ENCODE data around the gene CAMK2N2.

Gene CAMK2N2

DNA sequence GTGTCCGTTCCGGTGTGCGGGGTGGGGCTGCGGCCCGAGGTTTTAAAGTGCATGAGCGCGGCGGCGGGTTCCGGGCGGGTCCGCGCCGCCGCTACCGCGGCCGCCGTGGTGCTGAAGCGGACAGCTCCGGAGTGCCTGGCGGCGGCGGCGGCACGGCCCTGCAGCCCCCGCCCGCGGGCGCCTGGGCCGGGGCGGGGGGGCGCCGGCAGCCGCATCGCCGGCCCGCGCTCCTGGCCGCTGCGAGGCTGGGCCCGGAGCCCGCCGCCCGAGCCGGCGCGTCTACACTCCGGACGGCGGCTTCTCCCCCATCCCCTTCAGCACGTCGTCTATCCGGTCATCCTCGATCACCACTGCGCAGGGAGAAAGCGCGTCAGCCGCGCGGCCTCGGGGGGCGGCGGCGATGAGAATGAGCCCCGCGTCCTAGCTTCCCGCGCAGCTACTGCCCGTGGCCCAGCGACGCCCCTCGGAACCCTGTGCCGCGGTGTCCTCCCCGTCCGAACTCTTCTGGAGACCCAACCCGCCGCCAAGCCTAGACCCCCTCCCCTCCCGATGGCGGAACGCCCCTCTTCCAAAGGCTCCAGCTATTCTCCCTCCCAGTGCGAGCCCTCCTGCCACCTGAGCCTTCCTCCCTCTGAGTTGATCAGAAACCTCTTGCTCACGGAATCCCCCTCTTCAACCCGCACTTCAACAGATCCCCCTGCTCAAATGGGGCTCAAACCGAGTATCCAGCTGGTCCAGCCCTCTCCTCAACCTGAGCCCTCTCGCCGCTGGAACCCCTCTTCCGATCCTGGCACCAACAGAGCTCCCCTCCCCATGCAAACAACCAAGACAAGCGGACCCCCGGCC, 1.3 kb downstream of the CAMK2N2 start:
- Histone ChIP-seq H3K9ac (ENCODE audit: low read length) (no peak overlapping the region), H2AFZ (ENCODE audit: low read length) (no peak overlapping the region), H3K27me3 (ENCODE audit: insufficient read depth, low read length) (peaks cover 10% of the 10 kb centered on the region; the same call in 1 of the 2 replicates), H3K79me2 (ENCODE audit: insufficient read depth, low read length) (no peaks in the 10 kb centered on the region), H3K4me2 (ENCODE audit: low read length) (peak overlapping the region; percentile 82), H3K4me1 (ENCODE audit: insufficient read depth, low read length, severe bottlenecking) (peaks cover 12% of the 10 kb centered on the region), H3K27ac (ENCODE audit: low read depth, low read length, poor library complexity, severe bottlenecking) (no peak overlapping the region), H3K4me3 (ENCODE audit: low read depth, low read length, poor library complexity, severe bottlenecking) (peak overlapping the region; percentile 62), H3F3A (ENCODE audit: insufficient read depth, low read length) (no peaks in the 10 kb centered on the region), H3K36me3 (ENCODE audit: insufficient read depth, low read length) (no peaks in the 10 kb centered on the region; the same call in 1 of the 2 replicates), H3K9me2 (ENCODE audit: low read depth, low read length) (no peaks in the 10 kb centered on the region), H3K9me3 (ENCODE audit: low read length) (no peaks in the 10 kb centered on the region), H4K20me1 (ENCODE audit: insufficient read depth, low read length) (no peaks in the 10 kb centered on the region)
- no peak for TF ChIP-seq EZH2 (IDR thresholded peaks at IDR 0.05; ENCODE audit: borderline replicate concordance, low read length)
- TF ChIP-seq, protein P1, sequence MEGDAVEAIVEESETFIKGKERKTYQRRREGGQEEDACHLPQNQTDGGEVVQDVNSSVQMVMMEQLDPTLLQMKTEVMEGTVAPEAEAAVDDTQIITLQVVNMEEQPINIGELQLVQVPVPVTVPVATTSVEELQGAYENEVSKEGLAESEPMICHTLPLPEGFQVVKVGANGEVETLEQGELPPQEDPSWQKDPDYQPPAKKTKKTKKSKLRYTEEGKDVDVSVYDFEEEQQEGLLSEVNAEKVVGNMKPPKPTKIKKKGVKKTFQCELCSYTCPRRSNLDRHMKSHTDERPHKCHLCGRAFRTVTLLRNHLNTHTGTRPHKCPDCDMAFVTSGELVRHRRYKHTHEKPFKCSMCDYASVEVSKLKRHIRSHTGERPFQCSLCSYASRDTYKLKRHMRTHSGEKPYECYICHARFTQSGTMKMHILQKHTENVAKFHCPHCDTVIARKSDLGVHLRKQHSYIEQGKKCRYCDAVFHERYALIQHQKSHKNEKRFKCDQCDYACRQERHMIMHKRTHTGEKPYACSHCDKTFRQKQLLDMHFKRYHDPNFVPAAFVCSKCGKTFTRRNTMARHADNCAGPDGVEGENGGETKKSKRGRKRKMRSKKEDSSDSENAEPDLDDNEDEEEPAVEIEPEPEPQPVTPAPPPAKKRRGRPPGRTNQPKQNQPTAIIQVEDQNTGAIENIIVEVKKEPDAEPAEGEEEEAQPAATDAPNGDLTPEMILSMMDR (IDR thresholded peaks at IDR 0.05; ENCODE audit: low read length), result no peak

- no peak overlapping the region for H3K4me2 ChIP-seq (ENCODE audit: low read length)
- H3K9ac ChIP-seq (ENCODE audit: low read length), result no peak overlapping the region
- H3K36me3 ChIP-seq (ENCODE audit: insufficient read depth, low read length), result no peaks in the 10 kb centered on the region; the same call in 1 of the 2 replicates
Observed at GRCh38 chr3:184259396-184259877, 1.9 kb downstream of the CAMK2N2 start.

GRCh38 chr3:184258926-184259325, 2.4 kb downstream of the CAMK2N2 start:
- no peak overlapping the region for H3K4me3 ChIP-seq (ENCODE audit: low read depth, low read length, poor library complexity, severe bottlenecking)
- H3F3A ChIP-seq (ENCODE audit: insufficient read depth, low read length), result no peaks in the 10 kb centered on the region
- H2AFZ ChIP-seq (ENCODE audit: low read length), result no peak overlapping the region
- H3K9me3 ChIP-seq (ENCODE audit: low read length), result no peaks in the 10 kb centered on the region
- no peaks in the 10 kb centered on the region; the same call in 1 of the 2 replicates for H3K36me3 ChIP-seq (ENCODE audit: insufficient read depth, low read length)
- peaks cover 10% of the 10 kb centered on the region; the same call in 1 of the 2 replicates for H3K27me3 ChIP-seq (ENCODE audit: insufficient read depth, low read length)
- no peak overlapping the region for H3K4me2 ChIP-seq (ENCODE audit: low read length)
- H3K9me2 ChIP-seq (ENCODE audit: low read depth, low read length), result no peaks in the 10 kb centered on the region
- H4K20me1 ChIP-seq (ENCODE audit: insufficient read depth, low read length), result no peaks in the 10 kb centered on the region
- H3K4me1 ChIP-seq (ENCODE audit: insufficient read depth, low read length, severe bottlenecking), result peaks cover 12% of the 10 kb centered on the region
- no peak for TF ChIP-seq EZH2 (IDR thresholded peaks at IDR 0.05; ENCODE audit: borderline replicate concordance, low read length)
- TF ChIP-seq, protein P1 (IDR thresholded peaks at IDR 0.05; ENCODE audit: low read length), result no peak
- no peak overlapping the region for H3K9ac ChIP-seq (ENCODE audit: low read length)
- H3K27ac ChIP-seq (ENCODE audit: low read depth, low read length, poor library complexity, severe bottlenecking), result no peak overlapping the region
- H3K79me2 ChIP-seq (ENCODE audit: insufficient read depth, low read length), result no peaks in the 10 kb centered on the region

More at GRCh38 chr3:184259396-184259877, 1.9 kb downstream of the CAMK2N2 start:
- no peak for TF ChIP-seq EZH2 (IDR thresholded peaks at IDR 0.05; ENCODE audit: borderline replicate concordance, low read length)
- TF ChIP-seq, protein P1 (IDR thresholded peaks at IDR 0.05; ENCODE audit: low read length), result no peak
- Histone ChIP-seq H3K9me2 (ENCODE audit: low read depth, low read length) (no peaks in the 10 kb centered on the region), H2AFZ (ENCODE audit: low read length) (no peak overlapping the region), H4K20me1 (ENCODE audit: insufficient read depth, low read length) (no peaks in the 10 kb centered on the region), H3K27ac (ENCODE audit: low read depth, low read length, poor library complexity, severe bottlenecking) (no peak overlapping the region), H3K4me3 (ENCODE audit: low read depth, low read length, poor library complexity, severe bottlenecking) (no peak overlapping the region), H3K4me1 (ENCODE audit: insufficient read depth, low read length, severe bottlenecking) (peaks cover 12% of the 10 kb centered on the region), H3K79me2 (ENCODE audit: insufficient read depth, low read length) (no peaks in the 10 kb centered on the region), H3K27me3 (ENCODE audit: insufficient read depth, low read length) (peaks cover 10% of the 10 kb centered on the region; the same call in 1 of the 2 replicates), H3K9me3 (ENCODE audit: low read length) (no peaks in the 10 kb centered on the region), H3F3A (ENCODE audit: insufficient read depth, low read length) (no peaks in the 10 kb centered on the region)

Measured in OCI-LY1 (cell line).